Endothelial cell of umbilical vein (primary cell): ENCODE data around the gene COBLL1. TPM values are rescaled to one million over a fixed set of nuclear protein-coding genes. Genes with fewer than 3 reads are reported as not detected.
"Not testable (repeated sequence)": the region's sequence is repeated elsewhere in the genome, so short reads cannot be mapped to it uniquely, and the experiment has no call there.

Source experiments
- BruUV-seq: library from RNA; stranded (reverse); fragments of 400-500 nt; replicated peaks from 2 replicates; lab custom pipeline; 2021; lab: Mats Ljungman, UMichigan
- CTCF ChIA-PET: fragments of 300-600, 350-600 bp; sonication (Branson Sonifier 250); formaldehyde crosslinking; loops from one replicate; lab custom pipeline; 2021; ENCODE audit warnings: antibody characterized with exemption, inconsistent platforms; lab: Charles Lee
- POLR2A ChIA-PET: fragments of 300-600, 350-600 bp; sonication (Branson Sonifier 250); formaldehyde crosslinking; loops from one replicate; lab custom pipeline; 2021; ENCODE audit warnings: antibody characterized with exemption, inconsistent platforms; lab: Charles Lee
- DNase-seq: peaks from one replicate; pipeline ENCODE4 v3.0.0-alpha.2; 2011; ENCODE audit warnings: low read depth, low spot score
- FAIRE-seq: peaks from 2 replicates; lab custom pipeline; 2011; peaks lifted over from hg19 to GRCh38; lab: Jason Lieb, UNC
- H2AFZ ChIP-seq: 2 replicates; pipeline ENCODE4 v1.6.0; 2012; ENCODE audit warnings: low read depth, low read length, control low read depth, inconsistent platforms
- H3K27ac ChIP-seq: 2 replicates; pipeline ENCODE4 v1.5.1; 2011; ENCODE audit warnings: low read depth, mild to moderate bottlenecking, control low read depth, low read length, moderate library complexity; ENCODE audit not compliant: insufficient read depth
- H3K27me3 ChIP-seq, 2 experiments: 2 replicates each; pipeline versions ENCODE4 v1.6.0 to v1.6.1; 2011; ENCODE audit warnings: low read length in 2 of 2, mixed read lengths in 1 of 2; ENCODE audit not compliant: control insufficient read depth in 2 of 2, insufficient read depth in 2 of 2
- H3K36me3 ChIP-seq, 2 experiments: 2 replicates in 1 of 2; 3 replicates in 1 of 2; pipeline ENCODE4 v1.5.1; 2011; ENCODE audit warnings: low read length in 2 of 2, mild to moderate bottlenecking in 1 of 2, moderate library complexity in 1 of 2; ENCODE audit not compliant: control insufficient read depth in 2 of 2, insufficient read depth in 2 of 2; ENCODE audit errors: extremely low read depth in 1 of 2
- H3K4me1 ChIP-seq: 3 replicates; pipeline ENCODE4 v1.5.1; 2011; ENCODE audit warnings: mild to moderate bottlenecking, low read length; ENCODE audit not compliant: control insufficient read depth, insufficient read depth; ENCODE audit errors: extremely low read depth
- H3K4me2 ChIP-seq: 2 replicates; pipeline ENCODE4 v1.6.1; 2011; ENCODE audit warnings: low read length, control low read depth, mixed read lengths; ENCODE audit not compliant: insufficient read depth
- H3K4me3 ChIP-seq, 3 experiments: fragments of 200-600 bp in 1 of 3; sonication (generic), shearing (Covaris generic) in 1 of 3; replicated peaks in 1 of 3; 2 replicates each; pipeline ENCODE4 v1.5.1; 2011 to 2016; ENCODE audit warnings: control low read depth in 3 of 3, low read length in 3 of 3, mild to moderate bottlenecking in 2 of 3, inconsistent platforms in 1 of 3, low read depth in 1 of 3, moderate library complexity in 1 of 3; ENCODE audit not compliant: insufficient read depth in 1 of 3
- H3K79me2 ChIP-seq: 2 replicates; pipeline ENCODE4 v1.6.0; 2012; ENCODE audit warnings: low read length, inconsistent platforms; ENCODE audit not compliant: control insufficient read depth, insufficient read depth
- H3K9ac ChIP-seq: replicated peaks from 2 replicates; pipeline ENCODE3; 2011; ENCODE audit warnings: low read length, control low read depth; ENCODE audit not compliant: insufficient read depth; ENCODE audit errors: extremely low read depth
- H3K9me1 ChIP-seq: replicated peaks from 3 replicates; pipeline ENCODE4 v1.6.0; 2011; ENCODE audit warnings: mild to moderate bottlenecking, low read length; ENCODE audit not compliant: control insufficient read depth, insufficient read depth; ENCODE audit errors: extremely low read depth
- H3K9me3 ChIP-seq: replicated peaks from 2 replicates; pipeline ENCODE4 v1.5.1; 2012; ENCODE audit warnings: low read length, inconsistent platforms; ENCODE audit not compliant: control insufficient read depth, insufficient read depth
- H4K20me1 ChIP-seq: replicated peaks from 2 replicates; pipeline ENCODE3; 2011; ENCODE audit warnings: mild to moderate bottlenecking, low read length; ENCODE audit not compliant: control insufficient read depth, insufficient read depth; ENCODE audit errors: extremely low read depth
- EZH2 ChIP-seq: IDR thresholded peaks from 2 replicates; pipeline ENCODE4 v1.6.1; 2012; ENCODE audit warnings: borderline replicate concordance, low read depth, mild to moderate bottlenecking, moderate library complexity, low read length, inconsistent platforms; ENCODE audit not compliant: severe bottlenecking
- FOS ChIP-seq: IDR thresholded peaks from 2 replicates; pipeline ENCODE4 v1.6.1; 2011; ENCODE audit warnings: mild to moderate bottlenecking, low read length, moderate library complexity, borderline replicate concordance; ENCODE audit not compliant: insufficient read depth
- GATA2 ChIP-seq: IDR thresholded peaks from 2 replicates; pipeline ENCODE4 v1.7.0; 2011; ENCODE audit warnings: low read depth, mild to moderate bottlenecking, moderate library complexity, mixed read lengths, low read length; ENCODE audit not compliant: insufficient read length, insufficient read depth
- JUN ChIP-seq: IDR thresholded peaks from 2 replicates; pipeline ENCODE4 v1.6.1; 2011; ENCODE audit warnings: borderline replicate concordance, low read depth; ENCODE audit not compliant: insufficient read length, insufficient read depth
- MAX ChIP-seq: IDR thresholded peaks from 2 replicates; pipeline ENCODE4 v1.6.1; 2011; ENCODE audit not compliant: insufficient read depth, insufficient read length
- MYC ChIP-seq: IDR thresholded peaks from one replicate; pipeline ENCODE4 v1.6.1; 2011; ENCODE audit warnings: mild to moderate bottlenecking, low read depth, low read length
- POLR2A ChIP-seq: IDR thresholded peaks from 2 replicates; pipeline ENCODE4 v1.6.1; 2012; ENCODE audit warnings: low read depth, mild to moderate bottlenecking, control low read depth, low read length
- POLR2AphosphoS5 ChIP-seq: IDR thresholded peaks from 2 replicates; pipeline ENCODE4 v1.6.1; 2012; ENCODE audit warnings: low read depth, mild to moderate bottlenecking, control low read depth, low read length, moderate library complexity; ENCODE audit not compliant: insufficient read depth
- dilution Hi-C: fragments of 300-500 bp; cut with MboI; formaldehyde crosslinking; loops from one replicate; pipeline ENCODE4 v1.15.0; 2019; ENCODE audit warnings: low sequenced_read_pairs; ENCODE audit not compliant: extremely low pct_ligation_motif_present
- intact Hi-C: fragments of 100-400 bp; cut with micrococcal nuclease; formaldehyde crosslinking; loops from one replicate; pipeline ENCODE4 v1.10.0; 2022
- polyA plus RNA-seq, 4 experiments: library from polyadenylated mRNA; depleted of rRNA in 3 of 4; stranded (reverse) in 3 of 4; unstranded in 1 of 4; fragments of >200 nt; gene quantifications; 2 replicates each; pipeline versions ENCODE4 v1.2.1 to v1.2.3, GENCODE V29; 2011 to 2012; ENCODE audit warnings: missing spikeins in 1 of 4
- total RNA-seq: library from RNA; stranded (reverse); gene quantifications from 2 replicates; pipeline ENCODE4 v1.2.3, GENCODE V29; 2021
- TF ChIP-seq, protein P1 (sequence below), 2 donors: IDR thresholded peaks; 1 replicate in 1 of 2; 2 replicates in 1 of 2; pipeline ENCODE4 v1.5.1; 2011; ENCODE audit warnings: low read length in 2 of 2, mild to moderate bottlenecking in 2 of 2, moderate library complexity in 2 of 2, control low read depth in 1 of 2, inconsistent platforms in 1 of 2, low read depth in 1 of 2; ENCODE audit not compliant: insufficient read depth in 1 of 2; ENCODE audit errors: extremely low read depth in 1 of 2

COBLL1 gene
- total and polyA plus RNA-seq, 2 donors (not counting 3 experiments of a cell fraction or from before 2014, with no cell fraction given): 9.1 to 38.4 TPM

- TF ChIP-seq, protein P1, sequence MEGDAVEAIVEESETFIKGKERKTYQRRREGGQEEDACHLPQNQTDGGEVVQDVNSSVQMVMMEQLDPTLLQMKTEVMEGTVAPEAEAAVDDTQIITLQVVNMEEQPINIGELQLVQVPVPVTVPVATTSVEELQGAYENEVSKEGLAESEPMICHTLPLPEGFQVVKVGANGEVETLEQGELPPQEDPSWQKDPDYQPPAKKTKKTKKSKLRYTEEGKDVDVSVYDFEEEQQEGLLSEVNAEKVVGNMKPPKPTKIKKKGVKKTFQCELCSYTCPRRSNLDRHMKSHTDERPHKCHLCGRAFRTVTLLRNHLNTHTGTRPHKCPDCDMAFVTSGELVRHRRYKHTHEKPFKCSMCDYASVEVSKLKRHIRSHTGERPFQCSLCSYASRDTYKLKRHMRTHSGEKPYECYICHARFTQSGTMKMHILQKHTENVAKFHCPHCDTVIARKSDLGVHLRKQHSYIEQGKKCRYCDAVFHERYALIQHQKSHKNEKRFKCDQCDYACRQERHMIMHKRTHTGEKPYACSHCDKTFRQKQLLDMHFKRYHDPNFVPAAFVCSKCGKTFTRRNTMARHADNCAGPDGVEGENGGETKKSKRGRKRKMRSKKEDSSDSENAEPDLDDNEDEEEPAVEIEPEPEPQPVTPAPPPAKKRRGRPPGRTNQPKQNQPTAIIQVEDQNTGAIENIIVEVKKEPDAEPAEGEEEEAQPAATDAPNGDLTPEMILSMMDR (IDR thresholded peaks at IDR 0.05; ENCODE audit: extremely low read depth in 1 of 2, insufficient read depth in 1 of 2, low read depth in 1 of 2, low read length in 2 of 2): no peak
- no peak for TF ChIP-seq JUN
- TF ChIP-seq POLR2A: no peak
- TF ChIP-seq MAX: no peak
- no peak for TF ChIP-seq FOS
- TF ChIP-seq POLR2AphosphoS5: no peak
- no peak for TF ChIP-seq EZH2
- no peak for TF ChIP-seq MYC
- no peak for TF ChIP-seq GATA2
- Histone ChIP-seq H3K4me1 (peaks cover 6% of the 10 kb centered on the region), H3K9me1 (no peaks in the 10 kb centered on the region), H3K27ac (no peak overlapping the region), H3K4me2 (no peak overlapping the region), H3K79me2 (no peaks in the 10 kb centered on the region), H3K4me3 (no peak overlapping the region), H3K36me3 (no peaks in the 10 kb centered on the region), H2AFZ (no peak overlapping the region), H3K9ac (no peak overlapping the region), H3K27me3 (no peaks in the 10 kb centered on the region), H4K20me1 (no peaks in the 10 kb centered on the region), H3K9me3 (no peaks in the 10 kb centered on the region)
- dilution Hi-C loops: no loop called here
- CTCF ChIA-PET: interaction anchor here (0.9 kb wide), 1 partner anchor 151 kb away, joined by 6 read pairs; no protein-coding TSS in a partner anchor
- POLR2A ChIA-PET: no interaction called here
- DNase-seq (no peak), FAIRE-seq (no peak)
- BruUV-seq: no TSS peak
- intact Hi-C loops: no loop called here
These were observed 130.5 kb downstream of the COBLL1 start for GRCh38 chr2:164710837-164711765.

- H2AFZ ChIP-seq, H3K36me3 ChIP-seq, H3K9ac ChIP-seq, intact Hi-C loops, H3K4me1 ChIP-seq, DNase-seq, H3K9me3 ChIP-seq, POLR2A ChIA-PET, H3K4me3 ChIP-seq, dilution Hi-C loops, H4K20me1 ChIP-seq, H3K27me3 ChIP-seq, H3K27ac ChIP-seq, H3K79me2 ChIP-seq, H3K9me1 ChIP-seq, FAIRE-seq, BruUV-seq, H3K4me2 ChIP-seq: not testable (repeated sequence)
- CTCF ChIA-PET: interaction anchor here (0.9 kb wide), 1 partner anchor 150 kb away, joined by 6 read pairs; no protein-coding TSS in a partner anchor
These were observed 131.3 kb downstream of the COBLL1 start for GRCh38 chr2:164710252-164710836.
